NCI-H2196 (cell line): ENCODE data around the gene XIAP.
"Not testable (repeated sequence)": the region's sequence is repeated elsewhere in the genome, so short reads cannot be mapped to it uniquely, and the experiment has no call there.

Experiments
- DNase-seq: peaks from one replicate; lab custom pipeline; 2025; ENCODE audit not compliant: unreplicated experiment; lab: John Stamatoyannopoulos, UW

Gene XIAP

GRCh38 chrX:123873956-123874355 lies 14.1 kb downstream of the XIAP start:
- DNase-seq = no peak

GRCh38 chrX:123876177-123876576 lies 16.3 kb downstream of the XIAP start:
- DNase-seq = no peak

GRCh38 chrX:123876844-123877243 lies 17.0 kb downstream of the XIAP start:
- DNase-seq = no peak

GRCh38 chrX:123878252-123878721 lies 18.4 kb downstream of the XIAP start:
- DNase-seq = no peak

GRCh38 chrX:123881330-123881729 lies 21.5 kb downstream of the XIAP start:
- DNase-seq = peak; percentile 6

- no peak for DNase-seq
Observed at GRCh38 chrX:123882391-123882790, 22.5 kb downstream of the XIAP start.

GRCh38 chrX:123884809-123885408 lies 25.1 kb downstream of the XIAP start:
- peak; percentile 12 for DNase-seq

GRCh38 chrX:123899701-123900100 lies 39.8 kb downstream of the XIAP start:
- DNase-seq = no peak

- DNase-seq = not testable (repeated sequence)
Observed at GRCh38 chrX:123903261-123903660, 43.4 kb downstream of the XIAP start.

GRCh38 chrX:123905332-123905731 lies 45.5 kb downstream of the XIAP start:
- DNase-seq = no peak

GRCh38 chrX:123906557-123907316 lies 46.9 kb downstream of the XIAP start:
- DNase-seq = no peak

GRCh38 chrX:123909523-123909922 lies 49.7 kb downstream of the XIAP start:
- DNase-seq = no peak

- DNase-seq = no peak
Observed at GRCh38 chrX:123917069-123917468, 57.2 kb downstream of the XIAP start.

GRCh38 chrX:123918106-123918721 lies 58.4 kb downstream of the XIAP start:
- no peak for DNase-seq

- no peak for DNase-seq
Observed at GRCh38 chrX:123920105-123920785, 60.4 kb downstream of the XIAP start.

GRCh38 chrX:123923211-123923610 lies 63.4 kb downstream of the XIAP start:
- DNase-seq = no peak

- no peak for DNase-seq
Observed at GRCh38 chrX:123924186-123924585, 64.3 kb downstream of the XIAP start.

GRCh38 chrX:123927845-123928244 lies 68.0 kb downstream of the XIAP start:
- no peak for DNase-seq

- DNase-seq = not testable (repeated sequence)
Observed at GRCh38 chrX:123932055-123932454, 72.2 kb downstream of the XIAP start.

- DNase-seq = no peak
Observed at GRCh38 chrX:123943074-123943473, 83.2 kb downstream of the XIAP start.

GRCh38 chrX:123943488-123943887 lies 83.6 kb downstream of the XIAP start:
- DNase-seq = no peak

- DNase-seq = no peak
Observed at GRCh38 chrX:123949846-123950245, 90.0 kb downstream of the XIAP start.
